Common myeloid progenitor, CD34-positive (primary cell): ENCODE data around the gene ANKRD16.
A peak's percentile ranks its signal among the peaks of the same experiment; 100 is the strongest.

Experiments
- CTCF ChIA-PET: fragments of 350-600 bp; sonication (Branson Sonifier 250); formaldehyde crosslinking; loops from one replicate; lab custom pipeline; 2021; ENCODE audit warnings: antibody characterized with exemption; lab: Charles Lee
- POLR2A ChIA-PET: fragments of 350-600 bp; sonication (Branson Sonifier 250); formaldehyde crosslinking; loops from one replicate; lab custom pipeline; 2021; ENCODE audit warnings: antibody characterized with exemption; lab: Charles Lee
- DNase-seq, 3 donors: peaks; one replicate each; pipeline versions ENCODE4 v3.0.0 to v3.0.0-alpha.2; 2013
- H3K27ac ChIP-seq, 2 experiments: 1 replicate in 1 of 2; 2 replicates in 1 of 2; pipeline ENCODE4 v1.7.0; 2013; ENCODE audit warnings: inconsistent platforms in 2 of 2, low read length in 2 of 2, mild to moderate bottlenecking in 2 of 2, low read depth in 1 of 2, moderate library complexity in 1 of 2; ENCODE audit not compliant: severe bottlenecking in 2 of 2, insufficient read depth in 1 of 2, poor library complexity in 1 of 2
- H3K27me3 ChIP-seq, 5 experiments: replicated peaks in 2 of 5; 1 replicate in 3 of 5; 2 replicates in 2 of 5; pipeline versions ENCODE4 v1.6.1 to v1.7.0; 2013; ENCODE audit warnings: low read length in 4 of 5, mild to moderate bottlenecking in 2 of 5, moderate library complexity in 2 of 5, inconsistent platforms in 1 of 5; ENCODE audit not compliant: insufficient read depth in 5 of 5, control insufficient read depth in 4 of 5
- H3K36me3 ChIP-seq, 4 experiments: 1 replicate in 2 of 4; 2 replicates in 2 of 4; pipeline versions ENCODE4 v1.6.1 to v1.7.0; 2013; ENCODE audit warnings: low read length in 3 of 4, control low read depth in 1 of 4, mild to moderate bottlenecking in 1 of 4; ENCODE audit not compliant: control insufficient read depth in 4 of 4, insufficient read depth in 4 of 4
- H3K4me1 ChIP-seq, 4 experiments: 1 replicate in 3 of 4; 2 replicates in 1 of 4; pipeline versions ENCODE4 v1.6.1 to v1.7.1; 2013; ENCODE audit warnings: low read length in 3 of 4, mild to moderate bottlenecking in 3 of 4, control low read depth in 1 of 4, inconsistent platforms in 1 of 4, moderate library complexity in 1 of 4; ENCODE audit not compliant: control insufficient read depth in 4 of 4, insufficient read depth in 4 of 4; ENCODE audit errors: control extremely low read depth in 1 of 4
- H3K4me3 ChIP-seq, 7 experiments: 1 replicate in 4 of 7; 2 replicates in 3 of 7; pipeline versions ENCODE4 v1.5.1 to v1.7.0; 2013; ENCODE audit warnings: mild to moderate bottlenecking in 7 of 7, low read length in 6 of 7, moderate library complexity in 6 of 7, inconsistent platforms in 2 of 7, low read depth in 2 of 7, control low read depth in 1 of 7; ENCODE audit not compliant: insufficient read depth in 4 of 7, control insufficient read depth in 1 of 7; ENCODE audit errors: extremely low read depth in 1 of 7
- H3K9me3 ChIP-seq, 5 experiments: 1 replicate in 4 of 5; 2 replicates in 1 of 5; pipeline versions ENCODE4 v1.6.1 to v1.7.1; 2013; ENCODE audit warnings: low read length in 4 of 5, mild to moderate bottlenecking in 2 of 5, inconsistent platforms in 1 of 5, low read depth in 1 of 5, moderate library complexity in 1 of 5; ENCODE audit not compliant: control insufficient read depth in 4 of 5, insufficient read depth in 2 of 5; ENCODE audit errors: control extremely low read depth in 1 of 5
- WGBS: methylation state at CpG from one replicate; pipeline ENCODE4 v1.1.5; 2013; ENCODE audit not compliant: insufficient coverage; 5-methylcytosine and 5-hydroxymethylcytosine counted together

Gene ANKRD16

DNA sequence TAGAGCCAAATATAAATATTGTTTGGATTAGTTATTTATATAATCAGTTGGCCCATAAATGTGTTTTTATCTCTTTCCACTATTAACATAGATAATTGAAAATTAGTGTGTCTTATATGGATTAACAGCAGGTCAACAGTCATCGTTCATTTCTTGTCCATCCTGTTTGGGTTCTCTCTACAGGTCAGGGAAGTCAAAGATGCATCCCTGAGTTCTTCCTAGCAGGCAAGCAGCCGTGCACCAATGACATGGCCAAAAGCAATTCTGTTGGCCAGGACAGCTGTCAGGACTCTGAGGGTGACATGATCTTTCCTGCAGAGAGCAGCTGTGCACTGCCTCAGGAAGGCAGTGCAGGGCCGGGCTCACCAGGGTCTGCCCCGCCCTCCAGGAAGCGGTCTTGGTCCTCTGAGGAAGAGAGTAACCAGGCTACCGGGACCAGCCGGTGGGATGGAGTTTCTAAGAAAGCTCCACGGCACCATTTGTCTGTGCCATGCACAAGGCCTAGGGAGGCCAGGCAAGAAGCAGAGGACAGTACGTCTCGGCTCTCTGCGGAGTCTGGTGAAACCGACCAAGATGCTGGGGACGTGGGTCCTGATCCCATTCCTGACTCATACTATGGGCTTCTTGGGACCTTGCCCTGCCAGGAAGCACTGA is 16.3 kb upstream of the ANKRD16 start:
- Histone ChIP-seq H3K4me3 (no peak overlapping the region), H3K27ac (no peak overlapping the region), H3K9me3 (peaks cover 0 to 2% (median 0%) of the 10 kb centered on the region in 5 experiments), H3K4me1 (peaks cover 0 to 5% (median 0%) of the 10 kb centered on the region in 4 experiments), H3K36me3 (peaks cover 18 to 52% (median 34%) of the 10 kb centered on the region in 4 experiments), H3K27me3 (no peaks in the 10 kb centered on the region)
- POLR2A ChIA-PET: no interaction called here
- WGBS: 88% methylated on average over 13 of the region's 13 CpGs
- CTCF ChIA-PET: interaction anchor here (0.8 to 1.3 kb wide), 3 partner anchors 9 to 13 kb away, joined by 3 read pairs; no protein-coding TSS in a partner anchor
- no peak for DNase-seq

DNA sequence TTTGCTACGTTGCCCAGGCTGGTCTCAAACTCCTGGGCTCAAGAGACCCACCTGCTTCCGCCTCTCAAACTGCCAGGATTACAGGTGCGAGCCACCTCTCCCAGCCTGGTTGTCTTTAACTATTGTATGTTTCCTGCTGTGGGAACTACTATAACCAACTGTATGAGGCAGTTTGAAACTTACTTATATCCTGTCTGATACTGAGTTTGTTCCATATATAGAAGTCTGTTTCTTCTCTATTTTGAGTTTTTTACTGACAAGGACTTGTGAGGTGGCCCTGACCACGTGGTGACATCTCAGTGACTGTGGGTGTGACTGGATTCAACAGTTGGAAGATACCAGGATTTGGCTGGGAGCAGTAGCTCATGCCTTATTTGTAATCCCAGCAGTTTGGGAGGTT is 14.5 kb upstream of the ANKRD16 start:
- CTCF ChIA-PET: no interaction called here
- peaks cover 7 to 34% (median 19%) of the 10 kb centered on the region in 4 experiments for H3K36me3 ChIP-seq
- 100% methylated on average over 2 of the region's 4 CpGs for WGBS
- POLR2A ChIA-PET: no interaction called here
- H3K27ac ChIP-seq: no peak overlapping the region
- no peaks in the 10 kb centered on the region for H3K27me3 ChIP-seq
- H3K9me3 ChIP-seq: peaks cover 0 to 2% (median 0%) of the 10 kb centered on the region in 5 experiments
- no peak overlapping the region for H3K4me3 ChIP-seq
- H3K4me1 ChIP-seq: peaks cover 0 to 5% (median 0%) of the 10 kb centered on the region in 4 experiments
- DNase-seq: peak in 1 of 3 donors; percentile 12

DNA sequence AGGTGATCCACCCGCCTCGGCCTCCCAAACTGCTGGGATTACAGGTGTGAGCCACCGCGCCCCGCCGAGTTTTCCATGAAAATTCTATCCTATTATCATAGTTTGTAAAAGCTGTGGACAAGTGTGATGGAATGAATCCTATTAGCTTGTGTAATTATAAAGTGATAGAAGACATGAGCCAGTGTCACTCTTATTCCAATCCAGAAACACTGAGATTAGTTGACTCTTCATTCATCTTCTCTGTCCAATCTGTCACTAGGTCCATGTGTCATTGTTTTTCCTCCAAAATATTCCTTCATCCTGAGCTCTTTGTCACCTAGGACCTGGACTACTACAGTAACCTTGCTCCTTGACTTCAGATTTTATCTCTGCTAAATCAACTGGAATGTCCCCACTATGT is 13.9 kb upstream of the ANKRD16 start:
- Histone ChIP-seq H3K9me3 (peaks cover 0 to 2% (median 0%) of the 10 kb centered on the region in 5 experiments), H3K4me1 (peaks cover 0 to 5% (median 0%) of the 10 kb centered on the region in 4 experiments), H3K27me3 (no peaks in the 10 kb centered on the region), H3K4me3 (no peak overlapping the region), H3K36me3 (peaks cover 3 to 28% (median 16%) of the 10 kb centered on the region in 4 experiments), H3K27ac (no peak overlapping the region)
- ChIA-PET POLR2A (no interaction called here), CTCF (interaction anchor here (1.3 kb wide), 1 partner anchor 12 kb away, joined by 3 read pairs; no protein-coding TSS in a partner anchor)
- WGBS: no CpG with 5 or more reads among the region's 6 CpGs
- DNase-seq: no peak

DNA sequence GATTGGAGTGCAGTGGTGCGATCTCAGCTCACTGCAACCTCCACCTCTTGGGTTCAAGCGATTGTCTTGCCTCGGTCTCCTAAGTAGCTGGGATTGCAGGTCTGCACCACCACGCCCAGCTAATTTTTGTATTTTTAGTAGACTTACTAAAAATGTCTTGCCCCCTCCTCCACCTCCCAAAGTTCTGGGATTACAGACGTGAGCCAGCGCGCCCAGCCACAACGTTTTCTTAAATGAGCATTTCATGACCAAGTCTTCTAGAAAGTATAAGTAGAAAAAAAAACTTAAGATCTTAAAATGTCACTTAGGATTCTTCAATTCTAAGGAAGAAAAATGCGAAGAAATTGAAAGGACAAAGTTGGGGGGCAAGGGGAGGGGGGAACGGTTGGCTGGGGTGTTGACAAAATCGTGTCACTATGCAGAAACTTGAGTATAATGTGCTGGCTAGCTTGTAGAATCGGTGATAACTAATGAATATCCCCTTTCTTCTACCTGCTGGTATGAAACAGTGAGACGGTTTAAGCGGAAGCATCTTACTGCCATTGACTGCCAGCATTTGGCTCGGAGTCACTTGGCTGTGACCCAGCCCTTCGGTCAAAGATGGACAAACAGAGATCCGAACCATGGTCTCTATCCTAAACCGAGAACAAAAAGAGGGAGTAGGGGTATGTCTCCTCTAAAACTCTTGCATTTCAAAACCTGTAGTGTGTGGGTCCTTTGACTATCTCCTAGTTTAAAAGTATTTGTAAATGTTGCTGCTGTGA is 13.0 kb upstream of the ANKRD16 start:
- CTCF ChIA-PET: interaction anchor here (1.3 kb wide), 1 partner anchor 11 kb away, joined by 3 read pairs; no protein-coding TSS in a partner anchor
- H3K4me3 ChIP-seq: no peak overlapping the region
- POLR2A ChIA-PET: no interaction called here
- H3K4me1 ChIP-seq: peaks cover 0 to 5% (median 0%) of the 10 kb centered on the region in 4 experiments
- H3K27me3 ChIP-seq: no peaks in the 10 kb centered on the region
- H3K9me3 ChIP-seq: peaks cover 0 to 5% (median 0%) of the 10 kb centered on the region in 5 experiments
- H3K27ac ChIP-seq: no peak overlapping the region
- H3K36me3 ChIP-seq: peaks cover under 1 to 30% (median 14%) of the 10 kb centered on the region in 4 experiments
- DNase-seq: no peak
- WGBS: 96% methylated on average over 9 of the region's 18 CpGs

DNA sequence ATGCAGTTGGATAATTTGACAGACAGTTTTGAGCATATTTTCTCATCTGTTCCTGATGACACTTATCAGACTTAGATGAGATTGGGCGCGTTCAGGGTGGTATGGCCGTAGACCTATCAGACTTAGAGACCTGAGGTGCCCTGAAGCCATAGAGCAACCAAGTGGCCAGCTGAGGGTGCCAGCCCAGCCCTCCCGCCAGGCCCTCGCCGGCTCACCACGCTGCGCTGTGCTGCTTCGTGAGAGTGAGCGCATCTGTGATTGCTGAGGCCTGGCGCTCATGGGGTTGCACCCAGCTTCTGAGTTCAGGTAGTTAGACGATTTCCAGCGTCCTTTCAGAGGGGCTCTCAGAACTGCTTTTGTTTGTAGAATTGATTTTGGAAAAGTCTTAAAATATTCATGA is 10.6 kb upstream of the ANKRD16 start:
- H3K4me1 ChIP-seq: peaks cover 0 to 3% (median 1%) of the 10 kb centered on the region in 4 experiments
- H3K9me3 ChIP-seq: peaks cover 0 to 5% (median 0%) of the 10 kb centered on the region in 5 experiments
- no peak overlapping the region for H3K27ac ChIP-seq
- CTCF ChIA-PET: interaction anchor here (1.4 kb wide), 1 partner anchor 18 kb away, joined by 3 read pairs; no protein-coding TSS in a partner anchor
- POLR2A ChIA-PET: no interaction called here
- no peak for DNase-seq
- 93% methylated on average over 10 of the region's 13 CpGs for WGBS
- no peak overlapping the region for H3K4me3 ChIP-seq
- H3K36me3 ChIP-seq: peaks cover 2 to 37% (median 11%) of the 10 kb centered on the region in 4 experiments
- H3K27me3 ChIP-seq: no peaks in the 10 kb centered on the region

DNA sequence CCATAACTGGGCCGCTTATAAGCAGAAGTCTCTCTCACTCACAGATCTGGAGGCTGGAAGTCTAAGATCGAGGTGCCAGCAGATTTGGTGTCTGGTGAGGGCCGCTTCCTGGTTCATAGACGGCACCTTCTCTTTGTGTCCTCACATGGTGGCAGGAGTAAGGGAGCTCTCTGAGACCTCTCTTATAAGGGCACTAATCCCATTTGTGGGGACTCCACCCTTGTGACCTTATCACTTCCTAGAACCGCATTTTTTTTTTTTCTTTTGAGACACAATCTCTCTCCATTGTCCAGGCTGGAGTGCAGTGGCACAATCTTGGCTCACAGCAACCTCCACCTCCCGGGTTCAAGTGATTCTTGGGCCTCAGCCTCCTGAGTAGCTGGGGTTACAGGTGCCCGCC is 8.5 kb upstream of the ANKRD16 start:
- H3K9me3 ChIP-seq: peaks cover 0 to 5% (median 0%) of the 10 kb centered on the region in 5 experiments
- DNase-seq: no peak
- H3K4me1 ChIP-seq: peaks cover 0 to 3% (median 1%) of the 10 kb centered on the region in 4 experiments
- no peak overlapping the region for H3K27ac ChIP-seq
- WGBS: 84% methylated on average over 6 of the region's 7 CpGs
- ChIA-PET POLR2A (no interaction called here), CTCF (interaction anchor here (0.7 kb wide), 1 partner anchor 30 kb away, joined by 3 read pairs; no protein-coding TSS in a partner anchor)
- H3K27me3 ChIP-seq: no peaks in the 10 kb centered on the region
- H3K36me3 ChIP-seq: peaks cover 5 to 47% (median 20%) of the 10 kb centered on the region in 4 experiments
- no peak overlapping the region for H3K4me3 ChIP-seq
